ENCODE measurements around the gene DHRS2. TPM values are rescaled to one million over a fixed set of nuclear protein-coding genes. Genes with fewer than 3 reads are reported as not detected.

The DHRS2 gene
- total and polyA plus RNA-seq, 2 of the 4 experiments (the other 2 are of a cell fraction) = 0.12 to 0.18 TPM

DNA sequence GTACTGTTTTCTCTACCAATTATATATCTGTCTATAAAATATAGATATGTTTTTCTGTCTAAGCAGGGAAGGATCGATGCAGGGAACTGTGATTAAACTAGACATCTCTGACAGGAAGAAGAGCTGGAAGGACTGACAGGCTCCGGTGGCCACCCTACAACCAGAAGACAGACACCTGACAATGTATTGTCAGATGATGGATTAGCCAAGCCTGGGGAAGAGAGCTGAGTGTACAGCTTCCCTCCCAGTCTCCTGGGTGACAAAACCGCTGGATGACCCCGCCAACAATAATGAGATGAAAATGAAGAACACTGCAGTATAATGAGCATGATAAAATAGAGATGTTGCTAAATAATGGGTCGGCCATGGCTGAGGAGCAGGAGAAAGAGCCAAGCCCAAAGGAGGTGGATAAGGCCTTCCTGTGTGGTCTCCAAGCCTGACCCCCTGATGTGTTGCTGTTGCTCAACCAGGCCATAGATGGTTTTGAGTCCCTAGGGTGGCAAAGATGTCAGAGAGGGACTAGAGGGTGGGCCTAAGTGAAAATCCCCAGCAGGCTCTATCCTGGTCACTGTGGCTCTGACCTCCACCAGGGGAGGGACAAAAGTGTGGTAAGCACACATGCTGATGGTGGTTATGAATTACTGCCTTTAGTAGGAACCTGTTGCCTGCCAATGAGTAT is 28.2 kb downstream of the DHRS2 start:
- Histone ChIP-seq H3K4ac (ENCODE audit: low read depth, low read length) (no peak overlapping the region), H3K27ac (ENCODE audit: insufficient read depth, low read length) (no peak overlapping the region), H3K4me2 (ENCODE audit: low read depth, low read length) (no peak overlapping the region), H4K5ac (ENCODE audit: low read depth, low read length) (no peak overlapping the region), H2BK5ac (ENCODE audit: low read depth, low read length, poor library complexity, severe bottlenecking) (no peak overlapping the region), H3K23ac (ENCODE audit: low read depth, low read length) (no peak overlapping the region), H4K91ac (ENCODE audit: insufficient read depth, low read depth, low read length) (no peak overlapping the region), H3K56ac (ENCODE audit: extremely low read depth, insufficient read depth, low read length) (no peak overlapping the region), H2BK20ac (ENCODE audit: low read depth, low read length) (no peak overlapping the region), H3K9me1 (ENCODE audit: insufficient read depth, low read length) (no peaks in the 10 kb centered on the region), H3K14ac (replicated peaks; ENCODE audit: low read depth, low read length) (no peak overlapping the region), H3K18ac (ENCODE audit: low read depth, low read length) (no peak overlapping the region), H3K27me3 (ENCODE audit: control insufficient read depth, insufficient read depth, low read length) (peaks cover 4% of the 10 kb centered on the region; the same call in 1 of the 2 replicates), H2AFZ (replicated peaks; ENCODE audit: low read length, poor library complexity) (no peak overlapping the region), H2AK5ac (ENCODE audit: low read depth, low read length) (no peak overlapping the region), H2BK15ac (ENCODE audit: low read depth, low read length) (no peak overlapping the region), H3K9ac (ENCODE audit: low read depth, low read length) (no peak overlapping the region), H4K20me1 (ENCODE audit: insufficient read depth, low read length) (no peaks in the 10 kb centered on the region), H3K9me3 (ENCODE audit: control insufficient read depth, insufficient read depth, low read length) (no peaks in the 10 kb centered on the region), H3K4me1 (ENCODE audit: control insufficient read depth, insufficient read depth, low read length) (no peaks in the 10 kb centered on the region), H4K8ac (ENCODE audit: low read depth in 2 of 2, low read length in 2 of 2) (no peak overlapping the region), H3K79me1 (ENCODE audit: low read depth in 1 of 2, low read length in 2 of 2) (no peaks in the 10 kb centered on the region), H2BK120ac (ENCODE audit: low read depth, low read length) (no peak overlapping the region), H2AK9ac (replicated peaks; ENCODE audit: low read depth, low read length, poor library complexity) (no peak overlapping the region), H3K4me3 (ENCODE audit: insufficient read depth, low read depth, low read length) (no peak overlapping the region), H3K36me3 (ENCODE audit: control insufficient read depth, insufficient read depth, low read length) (no peaks in the 10 kb centered on the region)
- no peak for TF ChIP-seq BHLHE40 (IDR thresholded peaks at IDR 0.05; ENCODE audit: low read depth, low read length)
- TF ChIP-seq RAD21 (IDR thresholded peaks at IDR 0.05; ENCODE audit: low read length) = no peak
- TF ChIP-seq MAZ (IDR thresholded peaks at IDR 0.05; ENCODE audit: borderline replicate concordance, low read depth, low read length) = no peak
- no peak for TF ChIP-seq CEBPB (IDR thresholded peaks at IDR 0.05; ENCODE audit: low read depth, low read length)
- no peak for TF ChIP-seq CHD1 (IDR thresholded peaks at IDR 0.05; ENCODE audit: low read depth, low read length)
- TF ChIP-seq SMC3 (IDR thresholded peaks at IDR 0.05; ENCODE audit: low read depth, low read length) = no peak
- intact Hi-C loops (cut with micrococcal nuclease) = no loop called here
- 20% methylated on average over 1 of the region's 5 CpGs; no CpG with 5 or more reads in 1 of the 2 experiments for WGBS, 2 experiments (ENCODE audit: extremely low coverage in 2 of 2, insufficient read length in 1 of 2)
- CTCF ChIA-PET = no interaction called here
- BruUV-seq (replicated peaks) = no TSS peak
- dilution Hi-C loops (cut with HindIII; ENCODE audit: low sequenced_read_pairs, unreplicated experiment) = no loop called here
- in situ Hi-C loops (cut with MboI; ENCODE audit: low sequenced_read_pairs) = no loop called here
- DNase-seq (no peak), ATAC-seq (ENCODE audit: low read depth) (no peak)
- POLR2A ChIA-PET (ENCODE audit: unreplicated experiment) = no interaction called here
